CD4-positive, alpha-beta T cell treated with Interleukin-10 for 1 hour (primary cell): ENCODE results near the gene IPO11.

Experiments used
- DNase-seq: peaks from one replicate; pipeline ENCODE4 v3.0.0-alpha.2; 2020

The IPO11 gene

GRCh38 chr5:62575066-62575465 lies 162.5 kb downstream of the IPO11 start:
- DNase-seq = no peak

GRCh38 chr5:62575489-62575888 lies 162.9 kb downstream of the IPO11 start:
- DNase-seq = no peak

DNA sequence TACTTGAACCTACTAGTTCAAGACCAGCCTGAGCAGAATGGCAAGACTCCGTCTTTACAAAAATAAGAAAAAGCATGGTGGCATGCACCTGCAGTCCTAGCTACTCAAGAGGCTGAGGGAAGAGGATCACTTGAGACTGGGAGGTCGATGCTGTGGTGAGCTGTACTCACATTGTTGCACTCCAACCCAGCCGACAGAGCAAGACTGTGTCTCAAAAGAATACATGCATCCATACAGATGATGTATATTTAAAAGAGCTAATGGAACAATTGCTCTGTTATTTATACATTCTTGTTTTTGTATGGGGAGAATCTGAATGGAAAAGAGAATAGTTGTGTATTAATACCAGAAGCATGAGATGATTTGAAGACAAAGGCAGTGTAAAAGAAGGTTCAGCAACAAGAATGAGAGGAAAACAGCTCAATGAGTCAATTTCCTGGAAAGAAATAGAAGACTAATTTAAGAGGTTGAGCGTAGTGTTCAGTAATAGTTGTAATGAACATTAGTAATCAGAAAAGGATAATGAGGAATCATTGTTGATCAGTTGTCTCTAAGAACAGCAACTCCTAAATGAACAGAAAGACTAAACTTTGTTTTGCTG lies 164.1 kb downstream of the IPO11 start:
- DNase-seq = no peak

- DNase-seq = no peak
Observed at GRCh38 chr5:62577488-62577887, 164.9 kb downstream of the IPO11 start.

- DNase-seq = peak; percentile 86
Observed at GRCh38 chr5:62578540-62578939, 166.0 kb downstream of the IPO11 start, which contains the start of gene LRRC70. TSS of gene LRRC70 (plus strand) at chr5:62578819. CDS start at chr5:62579439, 620 bp downstream.

DNA sequence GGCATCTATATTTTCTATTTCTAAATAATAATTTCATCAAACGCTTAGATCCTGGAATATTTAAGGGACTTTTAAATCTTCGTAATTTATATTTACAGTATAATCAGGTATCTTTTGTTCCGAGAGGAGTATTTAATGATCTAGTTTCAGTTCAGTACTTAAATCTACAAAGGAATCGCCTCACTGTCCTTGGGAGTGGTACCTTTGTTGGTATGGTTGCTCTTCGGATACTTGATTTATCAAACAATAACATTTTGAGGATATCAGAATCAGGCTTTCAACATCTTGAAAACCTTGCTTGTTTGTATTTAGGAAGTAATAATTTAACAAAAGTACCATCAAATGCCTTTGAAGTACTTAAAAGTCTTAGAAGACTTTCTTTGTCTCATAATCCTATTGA lies 167.2 kb downstream of the IPO11 start:
- DNase-seq = no peak

DNA sequence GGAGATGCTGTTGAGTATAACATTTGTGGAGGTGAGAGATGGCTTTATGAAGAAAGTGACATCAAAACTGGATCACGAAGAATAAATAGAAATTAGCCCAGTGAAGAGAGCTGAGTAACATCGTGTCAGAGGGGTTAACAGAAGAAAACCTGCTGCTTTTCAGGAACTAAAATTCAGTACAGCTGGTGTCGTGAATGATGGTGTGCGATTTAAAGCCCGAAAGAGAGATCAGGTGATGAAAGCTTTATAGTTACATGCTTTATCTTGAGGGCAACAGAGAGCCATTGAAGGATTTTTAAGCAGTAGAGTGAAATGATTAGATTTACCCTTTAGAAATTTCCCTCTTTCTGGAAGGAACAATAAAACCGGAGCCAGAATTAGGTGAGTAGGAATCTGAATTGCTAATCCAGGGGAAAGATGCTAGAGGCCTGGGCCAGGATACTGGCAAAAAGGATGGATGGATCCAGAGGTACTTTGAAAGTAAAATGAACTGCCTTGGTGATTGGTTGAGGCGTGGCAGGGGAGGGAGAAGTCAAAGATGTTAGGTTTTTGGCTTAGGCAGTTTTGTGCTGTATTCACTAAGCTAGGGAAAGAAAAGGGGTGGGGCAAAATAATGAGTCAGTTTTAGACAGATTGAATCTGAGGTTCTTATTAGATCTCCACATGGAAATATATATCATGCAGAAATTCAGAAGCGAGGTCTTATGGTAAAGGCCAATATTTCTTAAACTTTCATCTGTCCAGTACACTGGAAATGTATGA lies 169.5 kb downstream of the IPO11 start:
- DNase-seq = no peak

DNA sequence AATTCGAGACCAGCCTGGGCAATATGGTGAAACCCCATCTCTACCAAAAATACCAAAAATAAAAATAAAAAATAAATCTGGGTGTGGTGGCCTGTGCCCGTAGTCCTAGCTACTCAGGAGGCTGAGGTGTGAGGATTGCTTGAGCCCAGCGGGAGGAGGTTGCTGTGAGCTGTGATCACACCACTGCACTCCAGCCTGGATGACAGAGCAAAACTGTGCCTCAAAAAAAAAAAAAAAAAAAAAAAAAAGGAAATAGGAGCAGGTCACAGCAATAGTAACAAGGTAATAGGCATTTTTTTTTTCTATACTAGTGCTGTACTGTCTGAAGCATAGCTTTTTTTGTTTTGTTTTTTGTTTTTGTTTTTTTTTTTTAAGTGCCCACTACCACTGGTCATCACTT lies 171.8 kb downstream of the IPO11 start:
- no peak for DNase-seq

- no peak for DNase-seq
Observed at GRCh38 chr5:62585306-62585705, 172.7 kb downstream of the IPO11 start.

GRCh38 chr5:62585751-62586150 lies 173.2 kb downstream of the IPO11 start:
- DNase-seq = no peak

- no peak for DNase-seq
Observed at GRCh38 chr5:62587737-62588136, 175.2 kb downstream of the IPO11 start.

- no peak for DNase-seq
Observed at GRCh38 chr5:62588668-62589067, 176.1 kb downstream of the IPO11 start.

- no peak for DNase-seq
Observed at GRCh38 chr5:62589504-62589903, 176.9 kb downstream of the IPO11 start.

DNA sequence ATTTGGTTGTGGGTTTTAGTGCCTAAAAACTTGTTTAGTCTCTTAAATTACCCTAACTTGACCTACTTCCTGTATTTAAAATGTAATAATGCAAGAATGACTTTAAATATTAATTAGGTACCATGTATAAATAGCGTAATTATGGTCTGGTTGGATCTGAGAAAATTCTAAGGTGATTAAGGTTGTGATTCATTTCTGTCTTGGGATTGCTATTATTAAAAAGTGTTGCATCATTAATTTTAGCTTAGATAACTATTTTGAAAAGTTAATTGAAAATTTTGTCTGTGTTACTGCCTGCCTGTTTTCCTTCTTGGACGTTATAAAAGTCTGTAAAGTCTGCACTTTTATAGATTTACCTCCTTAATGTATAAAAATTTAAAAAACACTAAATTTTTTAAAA lies 177.8 kb downstream of the IPO11 start:
- DNase-seq = no peak

- DNase-seq = no peak
Observed at GRCh38 chr5:62592558-62592957, 180.0 kb downstream of the IPO11 start.

- DNase-seq = no peak
Observed at GRCh38 chr5:62593331-62593730, 180.8 kb downstream of the IPO11 start.

DNA sequence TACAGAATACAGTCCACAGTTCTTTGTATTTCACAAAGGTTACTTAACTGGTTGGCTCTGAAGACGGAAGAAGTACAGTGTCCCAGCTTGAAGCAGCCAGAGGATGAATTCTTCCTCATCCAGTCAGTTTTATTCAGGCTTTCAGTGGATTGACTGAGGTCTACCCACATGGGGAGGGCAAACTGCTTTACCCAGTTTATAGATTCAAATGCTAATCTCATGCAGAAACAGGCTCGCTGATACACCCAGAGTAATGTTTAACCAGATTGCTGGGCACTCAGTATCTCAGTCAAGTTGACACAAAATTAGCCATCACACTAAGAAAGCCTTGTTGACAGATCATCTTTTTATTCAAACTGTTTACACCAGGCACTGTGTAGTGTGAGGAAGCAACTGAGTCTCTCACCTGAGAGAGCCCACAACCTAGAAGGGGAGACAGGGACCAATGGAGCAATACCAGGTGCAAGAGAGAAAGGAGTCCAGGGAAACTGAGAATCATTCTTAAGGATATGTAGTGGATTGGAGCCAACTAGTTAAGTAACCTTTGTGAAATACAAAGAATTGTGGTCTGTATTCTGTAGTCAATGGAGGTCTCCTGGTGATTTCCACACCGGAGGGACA lies 181.9 kb downstream of the IPO11 start:
- no peak for DNase-seq

DNA sequence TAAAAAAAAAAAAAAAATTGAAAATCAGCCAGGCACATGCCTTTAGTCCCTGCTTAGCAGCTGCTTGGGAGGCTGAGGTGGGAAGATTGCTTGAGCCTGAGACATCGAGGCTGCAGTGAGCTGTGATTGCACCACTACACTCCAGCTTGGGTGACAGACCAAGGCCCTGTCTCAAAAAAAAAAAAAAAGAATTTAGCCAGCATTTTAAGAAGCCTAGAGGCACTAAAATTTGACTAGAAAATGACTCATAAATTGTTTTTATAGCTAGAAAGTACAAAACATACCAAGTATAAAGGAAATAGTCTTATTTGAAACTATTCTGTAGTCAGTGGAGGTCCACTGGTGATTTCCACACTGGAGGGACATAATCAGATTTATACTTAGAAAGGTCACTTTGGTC lies 183.5 kb downstream of the IPO11 start:
- no peak for DNase-seq

DNA sequence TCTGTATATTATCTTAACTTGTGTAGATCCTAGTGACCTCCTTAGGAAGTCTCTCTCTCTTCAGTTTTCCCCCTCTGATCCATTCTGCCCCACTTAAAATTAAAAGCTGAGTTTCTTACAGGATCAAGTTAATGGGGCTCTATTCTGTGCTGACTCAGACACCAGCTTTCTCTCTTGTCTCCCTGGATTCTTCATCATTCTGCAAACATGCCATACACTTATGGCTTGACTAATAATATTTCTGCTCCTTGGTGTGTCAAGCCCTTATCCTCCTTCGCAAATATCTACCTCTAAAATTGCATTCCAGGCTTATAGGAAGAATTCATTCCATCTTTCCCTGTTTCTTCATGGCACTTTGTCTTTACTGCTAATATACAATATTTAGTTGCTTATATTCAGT lies 184.1 kb downstream of the IPO11 start:
- no peak for DNase-seq

- no peak for DNase-seq
Observed at GRCh38 chr5:62597314-62597713, 184.8 kb downstream of the IPO11 start.

DNA sequence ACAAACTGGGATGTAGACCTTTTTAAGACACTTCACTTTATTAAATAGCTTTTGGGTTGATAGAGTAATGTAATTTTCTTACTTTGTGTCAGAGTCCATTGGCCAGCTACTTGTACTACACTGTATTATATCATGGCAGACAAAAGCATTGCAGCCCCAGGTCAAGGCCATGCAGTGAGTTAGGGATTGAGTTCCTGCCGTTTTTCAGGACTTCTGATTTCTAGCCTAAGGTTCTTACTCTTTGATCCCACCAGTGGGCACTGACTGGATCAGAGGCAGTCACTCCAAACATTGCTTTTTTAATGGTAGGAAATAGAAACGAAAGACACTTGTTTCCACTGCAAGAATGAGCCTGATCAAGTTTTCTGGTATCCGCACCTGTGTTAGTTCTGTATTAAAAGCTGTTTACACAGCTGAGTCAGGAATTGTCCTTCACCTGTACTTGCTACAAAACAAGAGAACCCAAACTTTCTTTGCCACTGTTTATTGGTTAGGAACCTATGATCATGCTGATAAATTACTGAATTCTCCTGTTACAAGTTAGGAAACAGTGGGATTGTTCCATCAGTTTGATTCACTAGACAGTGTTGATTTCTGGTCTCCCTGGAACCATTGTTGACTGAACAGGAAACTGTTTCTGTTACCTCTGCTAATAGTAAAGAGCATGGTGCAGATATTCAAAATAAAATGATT lies 188.1 kb downstream of the IPO11 start:
- DNase-seq = no peak

GRCh38 chr5:62603934-62604333 lies 191.4 kb downstream of the IPO11 start:
- DNase-seq = no peak

GRCh38 chr5:62605638-62606037 lies 193.1 kb downstream of the IPO11 start:
- DNase-seq = no peak

GRCh38 chr5:62606878-62607277 lies 194.3 kb downstream of the IPO11 start:
- no peak for DNase-seq
